Right lobe of liver (tissue), 4 donors: Measurements from ENCODE around the gene LDLRAD3.

Experiments
- CTCF ChIP-seq, 4 donors: fragments of 200-600 bp in 3 of 4; fragments of 450-650 bp in 1 of 4; IDR thresholded peaks; one replicate each; pipeline versions ENCODE4 v1.5.1 to v1.8.0; 2016 to 2022; ENCODE audit warnings: antibody characterized with exemption in 4 of 4, mild to moderate bottlenecking in 2 of 4
- POLR2A ChIP-seq: fragments of 450-650 bp; IDR thresholded peaks from one replicate; pipeline ENCODE4 v1.6.1; 2017; ENCODE audit warnings: antibody characterized with exemption, mild to moderate bottlenecking
- donor health status: DM: no; HTN: no; CAD: no.
- donor health status: DM: no; HTN: no; CAD: no.
- donor health status: DM: no; HTN: yes; CAD: no.

- TF ChIP-seq CTCF (IDR thresholded peaks at IDR 0.05) (no peak), POLR2A (no peak)
These were observed 252.6 kb downstream of the LDLRAD3 start for GRCh38 chr11:36196411-36196998.
